Right cardiac atrium (tissue), 5 donors: ENCODE measurements around the gene TBL1Y. TPM values are rescaled to one million over a fixed set of nuclear protein-coding genes. Genes with fewer than 3 reads are reported as not detected.
"Not testable (repeated sequence)": the region's sequence is repeated elsewhere in the genome, so short reads cannot be mapped to it uniquely, and the experiment has no call there.

Experiments
- ATAC-seq, 2 donors: fragments of 200-7000 bp; cut with Tn5 transposase; one replicate each; pipeline versions ENCODE4 v1.8.0 to v1.9.1; 2020; ENCODE audit warnings: moderate library complexity in 2 of 2, mild to moderate bottlenecking in 1 of 2
- DNase-seq, 3 donors: peaks; one replicate each; pipeline ENCODE4 v3.0.0-alpha.2; 2020
- H3K27ac ChIP-seq: one replicate; pipeline ENCODE4 v1.5.1; 2013; ENCODE audit warnings: mild to moderate bottlenecking, low read length, control low read depth, moderate library complexity
- H3K27me3 ChIP-seq: one replicate; pipeline ENCODE4 v1.6.1; 2013; ENCODE audit not compliant: control insufficient read depth, insufficient read depth
- H3K4me1 ChIP-seq: one replicate; pipeline ENCODE4 v1.6.1; 2013; ENCODE audit warnings: low read length; ENCODE audit not compliant: control insufficient read depth, insufficient read depth
- H3K4me3 ChIP-seq: one replicate; pipeline ENCODE4 v1.5.1; 2013; ENCODE audit warnings: low read length, control low read depth
- H3K9me3 ChIP-seq: one replicate; pipeline ENCODE4 v1.6.1; 2013; ENCODE audit warnings: low read length; ENCODE audit not compliant: control insufficient read depth
- WGBS: extraction: QIAGEN DNeasy Blood & Tissue Kit; methylation state at CpG from one replicate; pipeline ENCODE4 v1.1.7; 2013; 5-methylcytosine and 5-hydroxymethylcytosine counted together
- intact Hi-C, 4 donors: fragments of 100-400 bp; cut with DNase I; formaldehyde crosslinking; loops; one replicate each; pipeline versions ENCODE4 v1.11.0 to v1.14.0; 2022 to 2023
- polyA plus RNA-seq: library from polyadenylated mRNA; stranded (reverse); fragments of 200-250 nt; gene quantifications from one replicate; pipeline ENCODE4 v1.2.3, GENCODE V29; 2013
- total RNA-seq, 4 donors: library from RNA; stranded (reverse); fragmentation: NEBNext Ultra II Directional; extraction: Animal tissue kit (Norgen Biotek cat#: 25700); gene quantifications; one replicate each; pipeline ENCODE4 v1.2.1, GENCODE V29; 2021
- donor health status: healthy with polysubstance abuse.
- donor health status: DM: no; HTN: yes; CAD: no.
- donor health status: DM: no; HTN: no; CAD: no.
- donor health status: DM: no; HTN: yes; CAD: no; lungs with severe emphysema.
- donor health status: DM: yes; HTN: yes; CAD: no.

Gene TBL1Y
- total and polyA plus RNA-seq, 5 donors: 0.05 to 0.17 TPM; not detected in 3

DNA sequence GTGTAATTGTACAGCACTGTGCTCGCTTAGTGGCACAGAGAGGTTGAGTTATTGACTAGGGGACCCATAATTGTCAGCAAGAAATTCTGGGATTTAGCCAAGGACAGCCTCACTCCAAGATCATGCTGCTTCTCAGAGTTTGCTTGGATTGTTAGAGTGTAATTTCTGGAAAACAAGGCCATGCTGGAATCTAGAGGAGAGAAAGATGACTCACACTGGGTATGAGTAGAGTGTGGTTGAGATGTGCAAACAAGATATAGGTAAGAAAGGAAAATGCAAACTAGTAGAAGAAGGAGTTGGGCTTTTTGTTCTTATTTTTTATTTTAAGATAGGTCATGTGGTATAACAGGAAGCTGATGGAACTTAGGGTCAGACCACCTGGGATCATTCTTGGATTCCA, 97.4 kb downstream of the TBL1Y start:
- no peak for DNase-seq
- no peak overlapping the region for H3K27ac ChIP-seq
- H3K4me1 ChIP-seq: no peaks in the 10 kb centered on the region
- ATAC-seq: no peak
- intact Hi-C loops: no loop called here
- 89% methylated on average over 1 of the region's 1 CpG for WGBS
- no peaks in the 10 kb centered on the region for H3K27me3 ChIP-seq
- no peaks in the 10 kb centered on the region for H3K9me3 ChIP-seq
- no peak overlapping the region for H3K4me3 ChIP-seq

DNA sequence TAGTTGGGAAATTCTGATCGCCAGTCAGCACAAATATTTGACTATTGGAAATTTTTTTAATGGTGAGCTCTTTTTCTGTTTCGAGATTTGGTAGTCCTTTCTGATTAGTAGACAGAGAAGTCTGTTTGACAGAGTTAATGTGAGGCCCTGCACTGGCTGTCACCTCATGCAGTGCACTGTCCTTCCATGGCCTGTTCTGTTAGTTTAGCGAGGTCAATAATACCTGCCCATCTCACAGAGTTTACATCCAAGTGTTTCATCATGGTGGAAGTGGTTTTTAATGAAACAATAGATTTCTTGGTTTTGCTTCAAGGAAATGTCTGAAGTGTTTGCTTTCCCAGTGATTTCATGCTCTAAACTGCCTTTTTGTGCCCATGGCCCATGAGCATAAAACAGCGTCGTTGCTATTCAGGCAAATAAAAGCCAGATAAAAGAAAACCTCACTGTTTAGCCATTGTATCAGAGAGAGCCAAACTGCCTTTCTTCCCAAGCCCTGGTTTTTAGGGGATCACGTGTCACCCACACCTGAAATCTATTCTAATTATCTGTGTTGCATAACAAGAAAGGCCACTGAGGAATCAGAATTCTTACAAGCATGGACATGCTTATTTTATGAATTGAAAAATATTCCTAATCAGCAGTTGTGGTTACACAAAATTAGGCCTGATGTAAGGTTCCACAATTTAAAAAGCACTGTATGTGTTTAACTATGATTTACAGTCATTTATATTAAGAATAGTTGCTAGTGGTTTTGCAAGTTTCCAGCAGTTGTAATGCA, 98.3 kb downstream of the TBL1Y start:
- 84% methylated on average over 6 of the region's 6 CpGs for WGBS
- H3K4me3 ChIP-seq: no peak overlapping the region
- intact Hi-C loops: no loop called here
- H3K9me3 ChIP-seq: no peaks in the 10 kb centered on the region
- H3K27me3 ChIP-seq: no peaks in the 10 kb centered on the region
- ATAC-seq (no peak), DNase-seq (no peak)
- H3K4me1 ChIP-seq: no peaks in the 10 kb centered on the region
- H3K27ac ChIP-seq: no peak overlapping the region

DNA sequence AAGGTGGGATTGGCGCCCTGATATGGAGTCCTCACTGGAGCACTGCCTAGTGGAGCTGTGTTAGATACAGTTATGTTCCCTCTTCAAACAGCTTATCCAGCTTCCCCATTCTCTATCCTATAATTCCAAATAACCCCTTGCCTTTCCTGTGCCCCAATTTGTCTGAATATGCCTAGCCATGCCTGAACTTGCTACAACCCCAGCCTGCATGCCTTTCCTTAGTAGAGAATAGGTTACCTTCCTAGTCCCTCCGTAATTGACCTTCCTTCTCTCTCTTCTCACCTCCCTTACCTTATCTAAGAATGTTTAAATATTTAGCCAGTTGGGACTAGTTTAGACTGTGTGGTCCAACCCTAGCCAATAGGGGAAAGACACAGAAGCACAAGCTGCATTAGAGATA, 102.6 kb downstream of the TBL1Y start:
- Histone ChIP-seq H3K27ac (no peak overlapping the region), H3K4me3 (no peak overlapping the region), H3K9me3 (no peaks in the 10 kb centered on the region), H3K4me1 (no peaks in the 10 kb centered on the region), H3K27me3 (no peaks in the 10 kb centered on the region)
- WGBS: 75% methylated on average over 2 of the region's 2 CpGs
- ATAC-seq (no peak), DNase-seq (no peak)
- intact Hi-C loops: no loop called here

DNA sequence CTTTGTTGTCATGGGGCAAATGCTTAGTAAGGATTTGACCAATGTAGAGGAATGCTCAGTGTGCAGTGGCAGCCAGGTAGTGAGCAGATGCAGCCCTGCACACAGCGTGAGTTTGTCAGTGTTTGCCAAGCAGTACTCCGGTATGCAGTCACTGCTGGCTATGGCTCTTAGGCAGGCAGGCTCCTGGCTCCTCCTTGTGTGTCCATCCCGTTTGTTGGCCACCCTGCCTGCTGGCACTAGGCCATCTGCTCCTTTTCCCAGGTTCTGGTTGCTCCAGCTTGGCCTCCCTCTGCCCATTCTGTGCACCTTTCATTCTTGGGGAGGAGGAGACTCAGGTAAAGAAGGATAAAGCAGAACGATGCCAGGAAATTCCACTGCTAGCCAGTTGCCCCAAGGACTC, 106.0 kb downstream of the TBL1Y start:
- intact Hi-C loops: no loop called here
- ATAC-seq: no peak
- H3K4me3 ChIP-seq: no peak overlapping the region
- 47% methylated on average over 4 of the region's 4 CpGs for WGBS
- DNase-seq: no peak
- no peaks in the 10 kb centered on the region for H3K27me3 ChIP-seq
- no peak overlapping the region for H3K27ac ChIP-seq
- H3K9me3 ChIP-seq: no peaks in the 10 kb centered on the region
- H3K4me1 ChIP-seq: no peaks in the 10 kb centered on the region

DNA sequence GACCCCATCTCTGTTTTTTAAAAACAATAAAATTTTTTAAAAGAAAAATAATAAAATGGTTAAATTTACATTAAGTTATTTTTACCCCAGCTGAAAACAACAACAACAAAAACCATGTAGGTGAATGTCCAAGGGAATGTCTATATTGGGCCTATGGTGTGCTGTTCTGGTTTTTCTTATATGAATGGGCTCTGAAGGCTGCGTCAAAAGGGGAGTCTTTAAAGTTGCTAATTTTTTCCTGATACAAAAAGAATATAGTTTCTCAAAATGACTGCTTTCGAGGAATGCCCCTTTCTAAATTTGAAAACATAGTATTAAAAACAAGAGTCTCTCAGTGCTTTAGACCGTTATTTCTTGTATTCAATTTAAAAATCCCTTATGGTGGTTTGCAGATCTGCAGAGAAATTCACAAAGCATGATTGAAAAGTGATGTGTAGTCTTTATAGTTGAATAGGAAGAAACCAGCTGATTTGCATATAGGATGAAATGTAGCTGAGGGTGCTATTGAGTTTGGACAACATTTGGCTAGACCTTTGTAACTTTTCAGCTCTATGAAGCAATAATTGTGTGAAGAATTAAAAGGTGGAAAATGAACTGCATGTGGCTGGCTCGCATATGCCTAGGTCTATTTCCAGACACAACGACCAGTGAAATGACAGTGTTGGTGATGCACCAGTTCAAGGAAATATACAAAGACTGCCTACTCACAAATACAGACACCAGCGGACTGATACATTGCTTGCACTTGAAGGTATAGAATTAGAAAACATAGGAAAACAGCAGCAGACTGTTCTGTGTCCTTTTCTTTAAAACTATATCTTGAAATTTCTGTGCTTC, 107.0 kb downstream of the TBL1Y start:
- no peak overlapping the region for H3K27ac ChIP-seq
- 82% methylated on average over 6 of the region's 6 CpGs for whole genome bisulfite sequencing
- no peak overlapping the region for H3K4me3 ChIP-seq
- no peaks in the 10 kb centered on the region for H3K9me3 ChIP-seq
- intact Hi-C loops: no loop called here
- no peaks in the 10 kb centered on the region for H3K4me1 ChIP-seq
- ATAC-seq: no peak
- H3K27me3 ChIP-seq: no peaks in the 10 kb centered on the region
- no peak for DNase-seq

DNA sequence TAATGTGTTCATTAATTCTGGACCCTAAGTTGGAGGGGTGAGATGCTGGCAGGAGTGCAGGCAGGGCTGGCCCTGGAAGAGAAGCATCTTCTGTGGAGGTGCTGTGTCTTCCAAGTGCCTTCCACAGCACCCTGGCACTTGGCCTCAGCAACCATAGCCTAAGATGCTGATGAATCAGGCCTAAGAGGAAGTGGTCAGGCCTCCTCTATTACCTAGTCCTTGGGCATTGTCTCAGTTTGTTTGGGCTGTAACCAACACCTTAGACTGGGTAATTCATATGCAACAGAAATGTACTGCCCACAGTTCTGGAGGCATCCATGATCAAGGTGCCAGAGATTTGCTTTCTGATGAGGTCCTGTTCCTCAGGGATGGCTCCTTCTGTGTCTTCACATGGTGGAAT, 128.5 kb downstream of the TBL1Y start:
- no peak for ATAC-seq
- Histone ChIP-seq H3K9me3 (no peaks in the 10 kb centered on the region), H3K27ac (no peak overlapping the region), H3K4me1 (no peaks in the 10 kb centered on the region), H3K4me3 (no peak overlapping the region), H3K27me3 (no peaks in the 10 kb centered on the region)
- intact Hi-C loops: no loop called here
- no peak for DNase-seq

DNA sequence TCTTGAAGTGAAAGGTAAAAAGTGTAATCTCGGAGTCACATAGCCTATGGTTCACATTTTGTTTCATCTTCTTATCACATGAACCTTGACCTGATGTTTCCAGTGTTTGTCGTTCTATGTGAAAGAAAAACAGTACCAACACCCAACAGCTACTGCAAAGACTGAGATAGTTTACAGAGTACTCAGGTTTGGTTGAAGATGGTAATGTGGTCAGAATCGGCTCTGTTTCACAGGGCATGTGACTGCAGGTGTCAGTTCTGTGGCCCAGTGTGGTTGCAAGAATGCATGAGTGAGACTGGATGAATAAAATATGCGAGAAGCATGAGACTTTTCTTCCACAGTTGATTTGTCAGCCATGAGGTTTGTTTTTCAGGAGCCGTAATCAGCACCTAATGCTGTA, 130.2 kb downstream of the TBL1Y start:
- H3K4me1 ChIP-seq: no peaks in the 10 kb centered on the region
- H3K4me3 ChIP-seq: no peak overlapping the region
- H3K9me3 ChIP-seq: no peaks in the 10 kb centered on the region
- intact Hi-C loops: no loop called here
- DNase-seq (no peak), ATAC-seq (no peak)
- H3K27ac ChIP-seq: no peak overlapping the region
- WGBS: 66% methylated on average over 5 of the region's 5 CpGs
- H3K27me3 ChIP-seq: no peaks in the 10 kb centered on the region

DNA sequence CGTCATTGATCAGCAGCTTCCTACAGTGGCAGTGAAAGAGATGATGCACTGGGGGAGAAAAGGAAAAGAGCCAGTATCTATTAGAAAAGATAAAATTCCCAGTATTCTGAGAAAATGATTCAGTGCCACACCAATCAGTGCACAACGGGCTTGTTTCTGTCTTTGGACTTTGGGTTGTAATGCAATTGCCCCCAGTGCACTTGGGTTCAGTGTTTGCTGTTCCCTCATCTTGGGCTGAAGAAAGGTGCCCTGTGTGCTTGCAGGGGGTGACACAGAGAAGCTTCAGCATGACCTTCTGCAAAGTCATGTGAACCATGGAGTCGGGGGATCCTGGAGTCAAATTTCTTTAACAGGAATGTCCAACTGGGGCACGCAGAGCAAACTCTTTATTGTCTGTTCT, 131.5 kb downstream of the TBL1Y start:
- Histone ChIP-seq H3K27ac (no peak overlapping the region), H3K4me3 (no peak overlapping the region), H3K9me3 (no peaks in the 10 kb centered on the region), H3K4me1 (no peaks in the 10 kb centered on the region), H3K27me3 (no peaks in the 10 kb centered on the region)
- DNase-seq: no peak
- 82% methylated on average over 4 of the region's 4 CpGs for WGBS
- intact Hi-C loops: no loop called here
- no peak for ATAC-seq

DNA sequence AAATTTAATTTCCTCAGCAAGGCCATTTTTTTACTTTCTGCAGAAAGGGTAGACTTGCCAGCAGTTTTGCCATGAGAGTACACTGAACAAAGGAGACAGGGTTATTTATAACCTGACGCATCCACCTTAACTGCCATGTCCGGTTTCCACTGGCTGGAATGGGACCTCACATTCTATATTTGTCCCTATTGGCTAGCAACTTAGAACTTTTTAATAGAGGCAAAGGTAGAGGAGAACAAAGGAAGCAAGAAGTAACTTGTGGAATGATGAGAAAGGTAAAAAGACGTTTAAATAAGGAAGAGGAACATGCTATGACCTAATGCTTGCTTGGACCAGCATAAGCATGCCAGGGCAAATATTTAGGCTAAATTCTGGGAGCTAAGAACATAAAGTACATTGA, 142.0 kb downstream of the TBL1Y start:
- H3K4me1 ChIP-seq, intact Hi-C loops, H3K9me3 ChIP-seq, H3K27me3 ChIP-seq, H3K27ac ChIP-seq, DNase-seq, ATAC-seq, H3K4me3 ChIP-seq: not testable (repeated sequence)
- 45% methylated on average over 3 of the region's 3 CpGs for WGBS

DNA sequence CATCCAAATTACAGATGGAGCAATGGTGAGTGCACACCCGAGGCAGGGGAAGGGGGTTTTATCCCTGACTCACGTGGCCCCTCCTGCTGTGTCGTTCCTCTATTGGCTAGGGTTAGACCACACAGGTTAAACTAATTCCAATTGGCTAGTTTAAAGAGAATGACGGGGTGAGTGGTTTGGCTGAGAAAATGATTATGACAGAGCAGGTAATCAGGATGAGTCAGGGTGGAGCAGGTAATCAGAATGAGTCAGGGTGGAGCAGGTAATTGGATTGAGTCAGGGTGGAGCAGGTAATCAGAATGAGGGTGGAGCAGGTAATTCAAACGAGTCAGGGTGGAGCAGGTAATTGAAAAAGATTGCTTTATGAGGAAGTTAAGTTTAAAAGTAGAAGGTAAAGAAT, 146.4 kb downstream of the TBL1Y start:
- Histone ChIP-seq H3K9me3 (no peaks in the 10 kb centered on the region), H3K4me3 (no peak overlapping the region), H3K27me3 (no peaks in the 10 kb centered on the region), H3K4me1 (no peaks in the 10 kb centered on the region), H3K27ac (no peak overlapping the region)
- DNase-seq (no peak), ATAC-seq (no peak)
- intact Hi-C loops: no loop called here
- 73% methylated on average over 5 of the region's 5 CpGs for WGBS

DNA sequence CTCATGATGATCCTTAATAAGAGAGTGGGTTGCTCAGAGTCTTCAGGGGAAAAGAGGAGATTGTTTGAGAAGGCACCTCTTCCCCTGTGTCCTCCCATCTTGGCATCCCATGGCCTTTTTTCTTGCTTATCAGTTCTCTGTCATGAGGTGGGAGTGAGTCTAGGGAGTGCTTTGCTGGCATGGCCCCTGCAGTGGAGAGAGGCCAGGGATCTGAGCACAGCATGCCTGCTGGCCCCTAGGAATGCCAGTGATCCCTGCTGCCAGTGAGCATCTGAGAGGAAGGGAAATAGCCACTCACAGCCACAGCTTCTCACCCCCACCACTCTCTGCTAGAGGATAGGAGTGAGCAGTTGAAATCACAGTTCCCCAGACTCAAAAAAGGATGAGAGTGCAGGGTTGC, 168.2 kb downstream of the TBL1Y start:
- no peaks in the 10 kb centered on the region for H3K27me3 ChIP-seq
- DNase-seq (peak in 1 of 3 donors; percentile 61), ATAC-seq (peak in 1 of 2 donors; percentile 93)
- intact Hi-C loops: no loop called here
- no peak overlapping the region for H3K4me3 ChIP-seq
- peaks cover 2% of the 10 kb centered on the region for H3K4me1 ChIP-seq
- no peak overlapping the region for H3K27ac ChIP-seq
- H3K9me3 ChIP-seq: no peaks in the 10 kb centered on the region
